ENCODE results near the gene UBA6. TPM values are rescaled to one million over a fixed set of nuclear protein-coding genes. Genes with fewer than 3 reads are reported as not detected.

The UBA6 gene
- total and polyA plus RNA-seq, 9 of the 15 experiments (the other 6 are each of a cell fraction or from before 2014, with no cell fraction given), result 22.9 to 139 (median 94.6) TPM

GRCh38 chr4:67727124-67727850, 26.3 kb upstream of the UBA6 start (continued):
- TF ChIP-seq PML (IDR thresholded peaks at IDR 0.05; ENCODE audit: low read length), result no peak
- TF ChIP-seq, protein P1, sequence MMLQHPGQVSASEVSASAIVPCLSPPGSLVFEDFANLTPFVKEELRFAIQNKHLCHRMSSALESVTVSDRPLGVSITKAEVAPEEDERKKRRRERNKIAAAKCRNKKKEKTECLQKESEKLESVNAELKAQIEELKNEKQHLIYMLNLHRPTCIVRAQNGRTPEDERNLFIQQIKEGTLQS (IDR thresholded peaks at IDR 0.05), result peak; percentile 73
- TF ChIP-seq, protein P1 (CRISPR knock-in tag; conservative IDR thresholded peaks at IDR 0.05), result no peak
- TF ChIP-seq RBM17 (IDR thresholded peaks at IDR 0.05; ENCODE audit: borderline replicate concordance, low read depth, low read length), result no peak
- TF ChIP-seq PKNOX1 (IDR thresholded peaks at IDR 0.05), result peak; percentile 55
- TF ChIP-seq PATZ1 (CRISPR knock-in tag; IDR thresholded peaks at IDR 0.05; ENCODE audit: borderline replicate concordance), result no peak
- peak; percentile 63 for TF ChIP-seq DPF2 (IDR thresholded peaks at IDR 0.05)
- peak; percentile 38; the same call in 1 of the 2 replicates for TF ChIP-seq BACH1 (tag; IDR thresholded peaks at IDR 0.05)
- TF ChIP-seq ATF4 (CRISPR knock-in tag; IDR thresholded peaks at IDR 0.05), result no peak
- TF ChIP-seq, protein P2, sequence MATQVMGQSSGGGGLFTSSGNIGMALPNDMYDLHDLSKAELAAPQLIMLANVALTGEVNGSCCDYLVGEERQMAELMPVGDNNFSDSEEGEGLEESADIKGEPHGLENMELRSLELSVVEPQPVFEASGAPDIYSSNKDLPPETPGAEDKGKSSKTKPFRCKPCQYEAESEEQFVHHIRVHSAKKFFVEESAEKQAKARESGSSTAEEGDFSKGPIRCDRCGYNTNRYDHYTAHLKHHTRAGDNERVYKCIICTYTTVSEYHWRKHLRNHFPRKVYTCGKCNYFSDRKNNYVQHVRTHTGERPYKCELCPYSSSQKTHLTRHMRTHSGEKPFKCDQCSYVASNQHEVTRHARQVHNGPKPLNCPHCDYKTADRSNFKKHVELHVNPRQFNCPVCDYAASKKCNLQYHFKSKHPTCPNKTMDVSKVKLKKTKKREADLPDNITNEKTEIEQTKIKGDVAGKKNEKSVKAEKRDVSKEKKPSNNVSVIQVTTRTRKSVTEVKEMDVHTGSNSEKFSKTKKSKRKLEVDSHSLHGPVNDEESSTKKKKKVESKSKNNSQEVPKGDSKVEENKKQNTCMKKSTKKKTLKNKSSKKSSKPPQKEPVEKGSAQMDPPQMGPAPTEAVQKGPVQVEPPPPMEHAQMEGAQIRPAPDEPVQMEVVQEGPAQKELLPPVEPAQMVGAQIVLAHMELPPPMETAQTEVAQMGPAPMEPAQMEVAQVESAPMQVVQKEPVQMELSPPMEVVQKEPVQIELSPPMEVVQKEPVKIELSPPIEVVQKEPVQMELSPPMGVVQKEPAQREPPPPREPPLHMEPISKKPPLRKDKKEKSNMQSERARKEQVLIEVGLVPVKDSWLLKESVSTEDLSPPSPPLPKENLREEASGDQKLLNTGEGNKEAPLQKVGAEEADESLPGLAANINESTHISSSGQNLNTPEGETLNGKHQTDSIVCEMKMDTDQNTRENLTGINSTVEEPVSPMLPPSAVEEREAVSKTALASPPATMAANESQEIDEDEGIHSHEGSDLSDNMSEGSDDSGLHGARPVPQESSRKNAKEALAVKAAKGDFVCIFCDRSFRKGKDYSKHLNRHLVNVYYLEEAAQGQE (IDR thresholded peaks at IDR 0.05; ENCODE audit: borderline replicate concordance), result no peak
- TF ChIP-seq, protein P2 (CRISPR knock-in tag; IDR thresholded peaks at IDR 0.05; ENCODE audit: low read depth), result no peak
- 0 out of 2 replicates have a peak, but pooled peaks have one; percentile 18 for TF ChIP-seq SMARCE1 (IDR thresholded peaks at IDR 0.05)
- no peak for TF ChIP-seq GTF2A2 (tag; IDR thresholded peaks at IDR 0.05)
- TF ChIP-seq NUFIP1 (IDR thresholded peaks at IDR 0.05; ENCODE audit: partially characterized antibody), result no peak
- TF ChIP-seq ZNF586 (CRISPR knock-in tag; conservative IDR thresholded peaks at IDR 0.05), result no peak
- no peak for TF ChIP-seq ZNF274 (IDR thresholded peaks at IDR 0.05; ENCODE audit: borderline replicate concordance, low read depth, low read length)

Measured in K562 (cell line).